Thoracic aorta (tissue), 2 donors: ENCODE data around the gene SHC1. TPM values are rescaled to one million over a fixed set of nuclear protein-coding genes. Genes with fewer than 3 reads are reported as not detected.

Source experiments
- ATAC-seq: fragments of 150-250 bp; one replicate; pipeline ENCODE4 v1.8.0; 2017; ENCODE audit warnings: low read depth; ENCODE audit not compliant: insufficient number of reproducible peaks, low FRiP score
- DNase-seq: peaks from one replicate; pipeline ENCODE4 v3.0.0-alpha.2; 2020; ENCODE audit warnings: low spot score
- H3K27ac ChIP-seq, 2 donors: fragments of 200-600 bp; sonication (generic); 1 replicate in 1 of 2; 2 replicates in 1 of 2; pipeline ENCODE4 v1.5.1; 2016; ENCODE audit warnings: mild to moderate bottlenecking in 2 of 2, moderate library complexity in 2 of 2
- H3K27me3 ChIP-seq: fragments of 200-600 bp; sonication (generic); replicated peaks from 2 replicates; pipeline ENCODE4 v1.6.0; 2016; ENCODE audit warnings: mild to moderate bottlenecking; ENCODE audit not compliant: insufficient read depth
- H3K36me3 ChIP-seq: fragments of 200-600 bp; sonication (generic); one replicate; pipeline ENCODE4 v1.5.1; 2016
- H3K4me1 ChIP-seq, 2 donors: fragments of 200-600 bp; sonication (generic); 1 replicate in 1 of 2; 2 replicates in 1 of 2; pipeline versions ENCODE4 v1.5.1 to v1.6.0; 2016; ENCODE audit warnings: low read depth in 2 of 2, mild to moderate bottlenecking in 1 of 2; ENCODE audit not compliant: control insufficient read depth in 1 of 2
- H3K4me3 ChIP-seq: fragments of 200-600 bp; sonication (generic); 2 replicates; pipeline ENCODE4 v1.5.1; 2016; ENCODE audit warnings: mild to moderate bottlenecking
- H3K9me3 ChIP-seq: fragments of 200-600 bp; sonication (generic); 2 replicates; pipeline ENCODE4 v1.5.1; 2016
- total RNA-seq, 2 donors: library from RNA; depleted of rRNA; stranded (reverse); fragments of >200 nt; gene quantifications; one replicate each; pipeline versions ENCODE4 v1.1.0 to v1.2.3, GENCODE V29; 2016
- TF ChIP-seq, protein P1 (sequence below): fragments of 200-600 bp; sonication (generic); IDR thresholded peaks from one replicate; pipeline ENCODE4 v1.5.1; 2019; ENCODE audit warnings: antibody characterized with exemption

Gene SHC1
- total RNA-seq, 2 donors from 2014 or later, result 129 to 174 TPM

- Histone ChIP-seq H3K27me3 (no peaks in the 10 kb centered on the region), H3K9me3 (no peaks in the 10 kb centered on the region), H3K36me3 (peaks cover 33% of the 10 kb centered on the region), H3K27ac (peak within 1 kb of the TSS; percentile 96 to 97), H3K4me1 (peaks cover 19 to 32% of the 10 kb centered on the region in 2 donors), H3K4me3 (peak within 1 kb of the TSS; percentile 91)
- ATAC-seq (peak; percentile 67), DNase-seq (peak; percentile 32)
- TF ChIP-seq, protein P1, sequence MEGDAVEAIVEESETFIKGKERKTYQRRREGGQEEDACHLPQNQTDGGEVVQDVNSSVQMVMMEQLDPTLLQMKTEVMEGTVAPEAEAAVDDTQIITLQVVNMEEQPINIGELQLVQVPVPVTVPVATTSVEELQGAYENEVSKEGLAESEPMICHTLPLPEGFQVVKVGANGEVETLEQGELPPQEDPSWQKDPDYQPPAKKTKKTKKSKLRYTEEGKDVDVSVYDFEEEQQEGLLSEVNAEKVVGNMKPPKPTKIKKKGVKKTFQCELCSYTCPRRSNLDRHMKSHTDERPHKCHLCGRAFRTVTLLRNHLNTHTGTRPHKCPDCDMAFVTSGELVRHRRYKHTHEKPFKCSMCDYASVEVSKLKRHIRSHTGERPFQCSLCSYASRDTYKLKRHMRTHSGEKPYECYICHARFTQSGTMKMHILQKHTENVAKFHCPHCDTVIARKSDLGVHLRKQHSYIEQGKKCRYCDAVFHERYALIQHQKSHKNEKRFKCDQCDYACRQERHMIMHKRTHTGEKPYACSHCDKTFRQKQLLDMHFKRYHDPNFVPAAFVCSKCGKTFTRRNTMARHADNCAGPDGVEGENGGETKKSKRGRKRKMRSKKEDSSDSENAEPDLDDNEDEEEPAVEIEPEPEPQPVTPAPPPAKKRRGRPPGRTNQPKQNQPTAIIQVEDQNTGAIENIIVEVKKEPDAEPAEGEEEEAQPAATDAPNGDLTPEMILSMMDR, result peak; percentile 46
Observed at GRCh38 chr1:154961207-154962155, 9.1 kb downstream of the SHC1 start, which contains the start of gene PYGO2. Gene PYGO2, minus strand, starts transcription at chr1:154961782. Its CDS starts 206 bp downstream, at chr1:154961576.

DNA sequence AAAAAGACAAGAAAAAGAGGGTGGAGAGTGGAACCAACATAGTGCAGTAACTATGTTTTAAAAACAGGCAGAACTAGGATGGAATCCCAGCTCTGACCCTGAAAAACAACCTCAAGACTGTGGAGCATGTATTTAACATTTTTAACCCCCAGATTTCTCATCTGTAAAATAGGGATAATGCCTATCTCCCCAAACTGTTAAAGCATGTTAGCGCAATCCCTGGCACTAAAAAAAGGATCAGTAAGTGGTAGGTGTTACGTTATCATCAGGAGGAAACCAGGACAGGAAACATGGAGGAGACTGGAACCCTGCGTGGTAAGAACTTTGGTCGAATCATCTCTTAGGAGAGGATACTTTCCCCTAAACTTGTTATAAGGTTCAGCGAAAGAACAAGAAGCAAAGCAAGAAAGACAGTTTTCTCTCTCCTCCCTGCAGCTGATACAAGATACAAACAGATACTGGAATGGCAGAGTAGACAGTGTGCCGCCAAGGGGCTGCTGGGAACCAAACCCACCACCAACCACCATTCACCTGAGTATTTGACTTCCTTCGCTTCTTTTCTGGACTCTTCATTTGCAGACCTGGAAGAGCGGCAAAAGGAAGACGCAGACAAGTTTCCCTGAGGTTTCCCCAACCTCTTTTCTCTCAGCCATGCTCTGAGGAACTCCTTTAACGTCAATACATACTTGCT is 10.0 kb downstream of the SHC1 start:
- Histone ChIP-seq H3K4me1 (peaks cover 21 to 34% of the 10 kb centered on the region in 2 donors), H3K9me3 (no peaks in the 10 kb centered on the region), H3K27me3 (no peaks in the 10 kb centered on the region), H3K36me3 (peaks cover 24% of the 10 kb centered on the region), H3K27ac (peak overlapping the region; percentile 96 to 97), H3K4me3 (peak overlapping the region; percentile 91)
- TF ChIP-seq, protein P1, result no peak
- no peak for ATAC-seq
- no peak for DNase-seq

- H3K27ac ChIP-seq, result no peak overlapping the region
- ATAC-seq (no peak), DNase-seq (no peak)
- no peaks in the 10 kb centered on the region for H3K9me3 ChIP-seq
- peaks cover 16% of the 10 kb centered on the region for H3K36me3 ChIP-seq
- no peaks in the 10 kb centered on the region for H3K27me3 ChIP-seq
- no peak overlapping the region for H3K4me3 ChIP-seq
- TF ChIP-seq, protein P1, result no peak
- H3K4me1 ChIP-seq, result peaks cover 32 to 46% of the 10 kb centered on the region in 2 donors
Observed at GRCh38 chr1:154959426-154959780, 11.1 kb downstream of the SHC1 start.

DNA sequence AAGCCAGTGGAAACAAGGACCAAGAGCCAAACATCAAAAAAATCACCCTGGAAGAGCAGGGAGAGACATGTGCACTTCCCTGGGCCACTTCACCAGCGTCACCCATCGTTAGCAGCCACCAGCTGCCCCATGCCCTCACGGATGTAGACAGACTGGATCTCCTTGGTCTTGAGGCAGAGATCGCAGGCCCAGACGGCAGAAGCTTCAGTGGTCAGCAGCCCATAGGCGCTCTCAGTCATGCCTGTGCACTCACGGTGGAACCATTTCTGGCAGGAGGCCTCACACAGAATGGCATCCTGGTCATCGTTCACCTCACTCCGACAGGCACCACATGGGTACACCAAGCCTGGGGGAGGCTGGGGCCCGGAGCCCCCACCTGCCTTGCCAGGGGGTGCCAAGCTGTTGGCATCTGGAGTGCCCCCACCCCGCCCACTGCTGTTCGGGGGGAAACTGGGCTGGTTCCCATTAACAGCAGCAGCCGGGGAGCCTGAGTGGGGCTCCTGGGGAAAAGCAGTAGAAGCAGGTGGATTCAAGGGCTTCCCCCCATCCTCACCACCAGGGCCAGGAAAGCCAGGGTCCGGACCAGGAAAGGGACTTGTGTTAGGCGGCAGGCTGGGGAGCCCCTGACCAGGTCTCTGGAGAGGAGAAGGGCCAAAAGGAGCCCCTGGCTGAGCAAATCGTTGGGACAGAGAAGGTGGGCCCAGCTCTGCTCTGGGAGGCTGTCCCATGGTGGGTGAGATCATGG is 11.7 kb downstream of the SHC1 start:
- Histone ChIP-seq H3K9me3 (no peaks in the 10 kb centered on the region), H3K27me3 (no peaks in the 10 kb centered on the region), H3K4me1 (peaks cover 38 to 52% of the 10 kb centered on the region in 2 donors), H3K36me3 (peaks cover 12% of the 10 kb centered on the region), H3K4me3 (no peak overlapping the region), H3K27ac (no peak overlapping the region)
- ATAC-seq (no peak), DNase-seq (no peak)
- TF ChIP-seq, protein P1, result no peak
